Glutamatergic neuron (in vitro differentiated cells): ENCODE data around the gene SPATA13. TPM values are rescaled to one million over a fixed set of nuclear protein-coding genes. Genes with fewer than 3 reads are reported as not detected.

Experiments used
- DNase-seq: peaks from one replicate; pipeline ENCODE4 v3.0.0; 2022
- H3K27ac Mint-ChIP-seq: one replicate; pipeline ENCODE4 v1.8.0; 2020; ENCODE audit warnings: mild to moderate bottlenecking, mixed read lengths, inconsistent platforms; ENCODE audit not compliant: unreplicated experiment
- H3K27me3 Mint-ChIP-seq: one replicate; pipeline ENCODE4 v1.8.0; 2020; ENCODE audit warnings: mild to moderate bottlenecking, moderate library complexity, mixed read lengths, inconsistent platforms; ENCODE audit not compliant: unreplicated experiment
- H3K36me3 Mint-ChIP-seq: one replicate; pipeline ENCODE4 v1.8.0; 2020; ENCODE audit warnings: mild to moderate bottlenecking, mixed read lengths, inconsistent platforms; ENCODE audit not compliant: unreplicated experiment
- H3K4me1 Mint-ChIP-seq: one replicate; pipeline ENCODE4 v1.8.0; 2020; ENCODE audit warnings: mild to moderate bottlenecking, low read depth, mixed read lengths, inconsistent platforms; ENCODE audit not compliant: unreplicated experiment
- H3K4me3 Mint-ChIP-seq: one replicate; pipeline ENCODE4 v1.8.0; 2020; ENCODE audit warnings: mild to moderate bottlenecking, mixed read lengths, inconsistent platforms; ENCODE audit not compliant: unreplicated experiment
- H3K9me3 Mint-ChIP-seq: one replicate; pipeline ENCODE4 v1.8.0; 2020; ENCODE audit warnings: mild to moderate bottlenecking, moderate library complexity, mixed read lengths, inconsistent platforms; ENCODE audit not compliant: unreplicated experiment
- CTCF ChIP-seq: fragments of 200-600 bp; sonication (generic); IDR thresholded peaks from one replicate; pipeline ENCODE4 v1.5.0; 2021; ENCODE audit not compliant: partially characterized antibody, unreplicated experiment
- total RNA-seq: library from RNA; stranded (reverse); fragmentation: NEBNext Ultra II Directional; extraction: Animal tissue kit (Norgen Biotek cat#: 25700); gene quantifications from one replicate; pipeline ENCODE4 v1.2.1, GENCODE V29; 2021; ENCODE audit not compliant: unreplicated experiment

The SPATA13 gene
- total RNA-seq, 1 donor from 2014 or later: 7.4 TPM

GRCh38 chr13:24149246-24150032, 11.1 kb upstream of the SPATA13 start:
- TF ChIP-seq CTCF: no peak
- no peak overlapping the region for H3K27ac Mint-ChIP-seq
- H3K9me3 Mint-ChIP-seq: peaks cover 2% of the 10 kb centered on the region
- H3K36me3 Mint-ChIP-seq: no peaks in the 10 kb centered on the region
- no peak for DNase-seq
- H3K4me1 Mint-ChIP-seq: no peaks in the 10 kb centered on the region
- no peaks in the 10 kb centered on the region for H3K27me3 Mint-ChIP-seq
- H3K4me3 Mint-ChIP-seq: no peak overlapping the region

GRCh38 chr13:24150572-24150971, 9.9 kb upstream of the SPATA13 start:
- H3K4me1 Mint-ChIP-seq: no peaks in the 10 kb centered on the region
- H3K36me3 Mint-ChIP-seq: no peaks in the 10 kb centered on the region
- H3K9me3 Mint-ChIP-seq: peaks cover 2% of the 10 kb centered on the region
- DNase-seq: no peak
- no peak overlapping the region for H3K27ac Mint-ChIP-seq
- no peaks in the 10 kb centered on the region for H3K27me3 Mint-ChIP-seq
- no peak for TF ChIP-seq CTCF
- H3K4me3 Mint-ChIP-seq: no peak overlapping the region

- Mint-ChIP-seq H3K27me3 (no peaks in the 10 kb centered on the region), H3K27ac (no peak overlapping the region), H3K36me3 (no peaks in the 10 kb centered on the region), H3K4me3 (no peak overlapping the region), H3K4me1 (no peaks in the 10 kb centered on the region), H3K9me3 (peaks cover 2% of the 10 kb centered on the region)
- TF ChIP-seq CTCF: no peak
- no peak for DNase-seq
Observed at GRCh38 chr13:24151864-24152263, 8.7 kb upstream of the SPATA13 start.

- peaks cover 2% of the 10 kb centered on the region for H3K9me3 Mint-ChIP-seq
- no peaks in the 10 kb centered on the region for H3K36me3 Mint-ChIP-seq
- H3K4me1 Mint-ChIP-seq: no peaks in the 10 kb centered on the region
- H3K27me3 Mint-ChIP-seq: no peaks in the 10 kb centered on the region
- no peak overlapping the region for H3K27ac Mint-ChIP-seq
- DNase-seq: no peak
- no peak for TF ChIP-seq CTCF
- H3K4me3 Mint-ChIP-seq: no peak overlapping the region
Observed at GRCh38 chr13:24152292-24153214, 8.0 kb upstream of the SPATA13 start.
